NCI-H1694 treated with DMSO at 0.1 percent for 48 hours (cell line): ENCODE results near the gene DOCK4.
A peak's percentile ranks its signal among the peaks of the same experiment; 100 is the strongest.

Source experiments
- DNase-seq: peaks from one replicate; lab custom pipeline; 2025; lab: John Stamatoyannopoulos, UW

The DOCK4 gene

DNA sequence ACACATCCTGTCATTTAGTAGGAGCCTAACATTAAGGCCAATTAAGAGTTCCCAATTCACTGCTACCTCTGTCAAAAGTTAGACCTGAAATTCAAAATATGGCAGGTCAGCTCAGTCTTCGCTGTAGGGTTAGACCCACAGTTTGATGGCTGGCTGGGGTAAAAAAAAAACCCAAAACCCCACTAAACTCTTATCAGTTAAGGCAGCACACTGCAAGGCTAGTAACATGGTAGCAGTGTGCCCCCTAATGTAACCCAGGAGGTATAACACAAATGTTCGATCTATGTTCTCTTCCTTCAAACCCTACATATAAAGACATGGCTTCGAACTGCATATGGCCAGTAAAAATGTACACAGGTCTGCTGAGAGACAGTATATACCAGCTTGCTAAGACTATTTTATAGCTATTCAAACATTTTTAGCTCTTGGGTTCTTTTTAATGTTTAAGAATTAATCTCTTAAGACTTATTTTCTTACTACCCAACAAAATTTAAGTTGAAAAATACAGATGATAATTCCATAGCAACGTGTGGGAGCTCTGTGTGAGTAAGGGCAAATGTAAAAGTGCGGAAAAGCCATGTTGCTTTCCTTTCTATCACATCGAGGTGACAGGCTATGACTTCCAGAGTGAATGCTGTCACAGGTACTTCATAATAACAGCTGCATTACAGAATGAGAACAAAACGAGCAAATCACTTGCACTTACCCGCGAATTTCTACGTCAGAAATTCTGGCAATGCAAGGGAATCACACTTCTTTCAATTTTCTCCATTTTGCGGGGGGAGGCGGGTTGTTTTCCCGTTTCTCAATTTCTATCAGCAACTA lies 475.5 kb downstream of the DOCK4 start:
- peak; percentile 39 for DNase-seq

DNA sequence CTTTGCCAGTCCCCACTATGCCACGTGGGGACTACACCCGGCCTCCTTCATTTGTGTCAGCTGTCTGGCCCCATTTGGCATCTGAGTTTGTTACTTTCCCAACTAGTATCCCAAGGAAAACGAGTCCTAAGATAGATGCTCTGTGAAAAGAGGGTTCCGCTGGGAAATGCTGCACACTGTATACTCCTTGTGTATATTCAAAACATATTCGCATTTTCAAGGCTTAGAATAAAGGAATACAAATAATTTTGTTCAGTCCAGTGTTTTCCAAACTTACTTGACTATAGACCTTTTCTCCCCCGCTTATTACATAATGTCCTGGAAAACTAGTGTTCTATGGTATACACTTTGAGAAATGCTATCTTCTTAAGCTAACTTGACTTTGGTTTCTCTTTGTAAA lies 476.1 kb downstream of the DOCK4 start:
- no peak for DNase-seq

DNA sequence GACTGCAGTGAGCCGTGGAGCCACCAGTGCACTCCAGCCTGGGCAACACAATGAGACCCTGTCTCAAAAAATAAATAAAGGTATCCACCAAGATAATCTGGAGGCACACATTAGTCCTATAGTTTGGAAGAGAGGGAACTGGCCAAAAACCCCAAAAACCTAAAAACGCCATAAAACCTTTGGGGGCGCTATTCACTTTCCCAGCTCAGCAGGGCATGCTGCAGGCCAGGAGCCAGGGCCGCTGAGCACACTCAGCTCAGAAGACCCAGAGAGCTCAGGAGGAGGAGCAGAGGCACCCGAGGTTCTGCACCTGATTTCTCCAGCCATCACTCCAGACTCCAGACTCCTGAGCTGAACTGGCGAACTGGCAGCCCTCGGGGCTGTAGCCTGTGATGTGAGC lies 476.7 kb downstream of the DOCK4 start:
- DNase-seq = no peak

DNA sequence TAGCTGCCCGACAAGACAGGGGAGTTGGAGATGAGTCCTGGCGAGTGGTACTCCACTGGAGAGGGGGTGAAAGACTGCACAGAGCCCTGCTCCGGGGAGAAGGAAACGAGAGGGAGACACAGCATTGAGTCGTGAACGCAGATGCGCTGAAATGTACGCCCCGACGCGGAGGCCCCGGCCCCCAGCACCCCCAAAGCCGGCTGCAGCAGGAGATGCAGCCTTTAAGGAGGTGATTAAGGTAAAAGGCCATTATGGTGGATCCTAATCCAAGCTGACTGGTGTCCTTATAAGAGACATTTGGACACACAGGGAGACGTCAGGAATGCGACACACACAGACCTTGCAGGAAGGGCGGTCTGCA lies 477.6 kb downstream of the DOCK4 start:
- DNase-seq = no peak

DNA sequence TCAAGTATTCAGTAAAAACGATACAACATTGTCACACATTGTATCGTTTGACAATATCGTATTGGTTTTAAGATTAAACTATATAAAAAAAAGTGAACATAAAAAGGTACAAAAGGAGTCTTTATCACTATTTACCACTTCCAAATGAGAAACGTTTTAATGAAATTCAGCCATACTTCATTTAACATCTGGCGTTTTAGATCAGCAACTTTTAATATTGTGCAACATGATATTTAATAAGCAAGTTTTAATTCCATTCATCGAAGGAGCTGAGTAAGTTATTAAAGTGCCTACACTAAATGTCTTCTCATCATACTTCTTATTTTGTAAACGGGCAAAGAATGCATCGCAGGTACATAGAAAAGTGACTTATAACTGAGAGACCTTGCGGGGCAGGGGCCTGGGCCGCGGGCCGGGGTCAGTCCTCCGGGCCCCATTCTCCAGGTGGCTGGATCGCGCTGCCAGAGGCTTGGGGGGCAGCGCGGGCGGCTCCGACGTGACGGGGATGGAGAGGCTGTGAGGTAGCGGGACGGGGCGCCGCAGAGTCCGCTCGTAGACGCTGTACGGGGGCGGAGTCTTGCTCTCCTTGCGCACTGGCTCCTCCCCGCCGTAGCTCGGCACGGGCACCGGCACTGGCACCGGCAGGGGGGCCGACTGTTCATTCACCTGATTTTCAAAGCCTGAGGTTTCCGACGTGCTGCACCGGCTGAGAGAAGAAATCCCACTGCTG lies 478.1 kb downstream of the DOCK4 start:
- DNase-seq = no peak

DNA sequence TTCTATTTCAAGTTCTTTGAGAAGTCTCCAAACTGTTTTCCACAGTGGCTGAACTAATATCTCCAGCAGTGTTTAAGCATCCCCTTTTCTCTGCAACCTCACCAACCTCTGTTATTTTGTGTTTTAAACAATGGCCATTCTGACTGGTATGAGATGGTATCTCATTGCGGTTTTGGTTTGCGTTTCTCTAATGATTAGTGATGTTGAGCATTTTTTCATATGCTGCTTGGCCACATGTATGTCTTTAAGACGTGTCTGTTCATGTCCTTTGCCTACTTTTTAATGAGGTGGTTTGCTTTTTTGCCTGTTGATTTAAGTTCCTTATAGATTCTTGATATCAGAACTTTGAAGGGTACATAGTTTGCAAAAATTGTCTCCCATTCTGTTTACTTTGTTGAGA lies 487.3 kb downstream of the DOCK4 start:
- no peak for DNase-seq

DNA sequence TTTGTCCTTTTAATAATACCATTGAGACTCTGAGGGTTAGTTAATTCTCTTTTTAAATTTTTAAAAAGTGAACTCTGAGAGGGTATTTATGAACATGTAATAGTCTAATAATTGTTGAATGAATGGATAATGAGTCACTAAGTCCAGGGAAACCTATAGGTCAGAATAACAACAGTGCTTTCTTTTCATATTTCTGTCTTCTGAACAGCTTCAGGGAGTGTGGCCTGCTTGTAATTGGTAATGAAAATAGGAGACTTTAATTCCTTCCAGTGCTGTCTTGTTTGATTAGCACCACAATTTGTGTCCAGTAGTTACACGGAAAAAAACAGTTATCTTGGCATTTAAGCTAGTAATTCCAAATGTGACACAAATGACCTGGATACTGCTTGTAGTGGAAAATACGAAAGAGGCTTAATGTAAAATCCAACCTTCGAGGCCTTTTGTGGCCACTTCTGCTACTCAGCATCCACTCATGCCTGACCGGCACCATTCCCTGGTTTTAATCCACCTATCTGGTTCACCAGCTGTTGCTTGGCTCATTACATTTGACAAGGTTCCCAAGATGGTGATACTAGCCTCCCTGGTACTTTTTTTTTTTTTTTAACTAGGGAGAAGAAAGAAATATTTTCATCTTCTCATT lies 494.7 kb downstream of the DOCK4 start:
- DNase-seq = no peak

DNA sequence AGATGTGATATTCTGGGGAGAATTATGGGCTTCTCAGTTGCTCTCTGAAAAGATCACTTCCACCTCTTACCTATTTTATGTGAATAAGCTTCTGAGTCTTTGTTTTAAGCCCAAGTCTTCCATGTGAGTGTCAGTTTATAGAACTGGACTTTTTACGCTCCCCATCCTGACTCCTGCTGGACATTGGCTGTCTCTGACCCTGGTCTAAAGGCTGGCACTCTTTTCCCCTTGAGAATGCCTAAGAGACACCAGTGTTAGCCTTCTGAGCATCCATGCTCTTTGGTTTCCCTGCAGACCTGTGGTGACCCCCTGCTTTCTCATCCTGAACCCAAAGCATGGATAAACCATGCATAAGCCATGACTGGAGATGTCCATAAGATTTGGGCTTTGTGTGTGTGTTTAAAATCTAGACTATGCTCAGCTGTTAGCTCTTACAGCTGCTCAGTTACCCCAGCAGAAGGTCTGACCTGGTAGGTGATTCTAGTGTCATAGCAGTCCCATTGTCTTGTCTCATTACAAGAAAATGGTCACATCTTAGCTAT lies 495.3 kb downstream of the DOCK4 start:
- no peak for DNase-seq

DNA sequence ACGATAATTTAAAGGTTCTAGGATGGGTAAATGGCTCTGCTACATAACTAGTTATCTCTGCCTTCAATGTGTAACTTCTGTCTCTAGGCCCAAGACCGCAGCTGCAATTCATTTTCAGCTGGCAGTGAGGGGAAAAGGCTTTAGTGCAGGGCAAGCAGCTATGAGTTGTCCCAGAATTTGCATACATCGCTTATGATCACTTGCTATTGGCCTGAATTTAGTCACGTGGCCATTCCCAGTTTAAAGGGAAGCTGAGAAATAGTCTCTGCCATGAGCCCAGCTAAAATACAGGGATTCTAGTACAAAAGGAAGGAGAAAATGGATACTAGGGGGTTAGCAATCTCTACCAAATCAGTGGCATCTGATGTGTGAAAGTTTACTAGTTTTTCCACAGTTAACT lies 498.1 kb downstream of the DOCK4 start:
- DNase-seq = no peak

DNA sequence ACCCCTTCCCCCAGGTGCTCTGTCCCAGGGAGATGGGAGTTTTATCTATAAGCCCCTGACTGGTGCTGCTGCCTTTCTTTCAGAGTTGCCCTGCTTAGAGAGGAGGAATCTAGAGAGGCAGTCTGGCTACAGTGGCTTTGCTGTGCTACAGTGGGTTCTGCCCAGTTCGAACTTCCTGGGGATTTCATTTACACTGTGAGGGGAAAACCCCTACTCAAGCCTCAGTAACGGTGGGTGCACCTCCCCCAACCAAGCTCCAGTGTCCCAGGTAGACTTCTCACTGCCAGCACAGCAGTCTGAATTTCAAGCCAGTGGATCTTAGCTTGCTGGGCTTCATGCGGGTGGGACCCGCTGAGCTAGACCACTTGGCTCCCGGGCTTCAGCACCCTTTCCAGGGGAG lies 500.4 kb downstream of the DOCK4 start:
- no peak for DNase-seq

DNA sequence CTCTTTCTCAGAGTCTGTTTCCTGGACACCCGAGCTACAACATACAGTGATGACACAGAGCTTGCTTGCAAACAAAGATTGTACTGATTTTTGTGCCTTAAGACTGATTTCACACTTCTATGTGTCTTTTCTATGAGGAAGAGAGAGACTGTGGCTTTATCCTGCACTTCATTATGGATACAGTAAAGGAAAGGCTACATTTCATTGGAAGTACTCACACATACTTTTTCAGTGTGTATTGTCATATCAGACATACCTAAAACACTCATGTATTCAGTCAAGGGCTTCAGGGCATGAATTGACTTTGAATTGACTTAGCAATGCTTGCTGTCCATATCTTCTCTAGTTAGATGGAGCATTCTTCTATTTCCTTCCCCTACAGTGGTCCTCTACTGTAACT lies 508.4 kb downstream of the DOCK4 start:
- DNase-seq = no peak

DNA sequence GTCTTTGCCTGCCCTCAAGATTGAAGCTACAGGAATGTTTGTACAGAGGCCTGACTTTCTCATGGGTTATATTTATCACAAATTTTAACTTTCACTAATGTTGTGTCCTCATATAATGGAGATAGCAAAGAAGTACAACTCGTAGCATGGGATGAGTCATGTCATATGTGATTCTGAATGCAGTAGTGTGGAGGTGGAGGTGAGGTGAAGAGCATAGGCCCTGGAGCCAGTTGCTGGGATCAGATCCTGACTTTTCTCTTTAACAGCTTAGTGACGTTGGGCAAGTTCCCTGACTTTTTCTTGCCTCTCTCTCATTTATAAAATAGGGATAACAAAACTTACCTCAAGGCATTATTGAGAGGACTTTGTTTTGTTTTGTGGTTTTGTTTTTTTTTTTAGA lies 511.8 kb downstream of the DOCK4 start:
- no peak for DNase-seq

DNA sequence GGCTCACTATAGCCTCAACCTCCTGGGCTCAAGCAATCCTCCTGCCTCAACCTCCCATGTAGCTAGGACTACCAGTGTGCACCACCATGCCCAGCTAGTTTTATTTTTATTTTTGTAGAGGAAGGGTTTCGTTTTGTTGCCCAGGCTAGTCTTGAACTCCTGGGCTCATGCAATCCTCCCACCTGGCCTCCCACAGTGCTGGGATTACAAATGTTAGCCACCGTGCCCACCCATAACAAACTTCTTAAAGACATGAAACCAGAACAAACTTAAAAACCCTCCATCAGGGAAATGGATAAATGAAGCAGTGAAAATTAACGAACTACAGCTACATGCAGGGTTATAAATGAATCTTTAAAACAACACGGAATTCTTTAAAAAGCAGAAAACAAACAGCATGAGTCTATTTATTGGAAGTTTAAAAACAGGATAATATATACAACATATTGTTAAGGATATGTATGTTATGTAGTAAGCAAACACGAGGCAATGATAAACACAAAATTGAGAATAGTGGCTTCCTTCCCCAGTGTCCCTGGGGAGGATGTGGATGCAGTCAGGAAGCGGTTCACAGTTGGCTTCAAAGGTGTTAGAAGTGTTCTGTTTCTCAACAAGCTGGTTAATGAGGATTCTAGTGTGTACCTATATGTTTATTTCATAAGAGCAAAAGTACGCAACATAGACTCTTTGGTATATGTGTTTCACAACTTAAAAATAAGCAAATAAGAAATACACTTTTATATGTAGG lies 515.7 kb downstream of the DOCK4 start:
- DNase-seq = no peak

DNA sequence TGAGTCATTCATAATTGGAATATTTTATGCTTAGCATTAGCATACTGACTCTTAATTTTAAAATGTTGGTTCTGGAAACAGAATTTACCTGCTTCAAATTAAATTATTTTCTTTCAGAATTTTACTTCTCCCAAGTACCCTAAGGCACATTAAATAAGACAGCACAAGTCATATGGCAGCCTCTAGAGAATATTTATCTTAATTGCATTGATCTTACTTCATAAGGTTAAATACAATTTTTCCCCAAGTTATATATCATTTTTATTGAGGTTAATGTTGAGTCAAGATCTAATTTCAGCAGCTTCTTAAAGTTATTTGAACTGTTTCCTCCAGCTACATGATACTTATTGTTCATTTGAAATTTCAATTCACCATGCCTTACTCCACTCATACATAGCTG lies 520.9 kb downstream of the DOCK4 start:
- DNase-seq = no peak

DNA sequence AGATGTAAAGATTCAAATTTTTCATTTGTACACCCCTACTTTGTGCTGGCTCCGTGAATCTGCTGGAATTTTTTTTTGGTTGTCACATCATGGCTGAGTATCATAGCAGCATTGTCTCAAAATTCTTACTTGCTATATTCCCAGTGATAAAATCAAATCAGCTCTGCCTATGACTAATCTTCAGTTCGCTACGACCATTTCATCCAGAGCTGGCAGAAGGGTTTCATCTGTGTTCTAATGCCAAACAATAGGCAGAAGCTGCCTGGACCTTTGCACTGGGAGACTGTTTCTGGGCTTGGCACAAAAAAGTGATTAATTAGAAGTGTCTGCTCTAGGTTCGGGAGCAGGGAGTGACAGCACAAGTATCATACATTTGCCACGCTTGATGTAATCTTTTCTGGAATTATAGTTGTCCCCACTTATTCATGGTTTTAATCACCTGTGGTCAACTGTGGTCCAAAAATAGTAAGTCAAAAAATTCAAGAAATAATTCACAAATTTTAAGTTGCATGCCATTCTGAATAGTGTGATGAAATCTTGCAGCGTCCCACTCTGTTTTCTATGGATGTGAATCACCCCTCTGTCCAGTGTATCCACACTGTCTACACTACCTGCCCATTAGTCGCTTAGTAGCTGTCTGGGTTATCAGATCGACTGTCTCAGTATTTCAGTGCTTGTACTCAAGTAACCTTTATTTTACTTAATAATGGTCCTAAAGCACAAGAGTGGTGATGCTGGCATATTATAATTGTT lies 523.4 kb downstream of the DOCK4 start:
- no peak for DNase-seq

DNA sequence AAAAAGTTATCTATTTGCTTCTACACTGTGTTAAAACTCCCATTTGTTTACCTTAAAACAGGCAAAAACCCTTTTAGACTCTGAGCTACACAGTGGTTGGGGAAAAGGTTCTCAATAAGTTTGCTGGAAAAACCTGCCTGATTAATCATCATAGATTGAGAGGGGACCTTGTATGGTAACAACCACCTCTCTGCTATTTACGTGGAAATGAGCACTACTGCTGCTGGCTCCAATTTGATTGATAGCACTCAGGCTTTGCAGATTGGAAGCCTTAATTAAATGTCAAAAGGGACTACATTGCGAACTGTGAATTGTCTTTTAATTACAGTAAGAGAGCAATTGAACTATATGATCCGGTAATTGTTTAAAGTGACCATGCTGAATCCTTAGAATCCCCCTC lies 525.0 kb downstream of the DOCK4 start:
- no peak for DNase-seq

DNA sequence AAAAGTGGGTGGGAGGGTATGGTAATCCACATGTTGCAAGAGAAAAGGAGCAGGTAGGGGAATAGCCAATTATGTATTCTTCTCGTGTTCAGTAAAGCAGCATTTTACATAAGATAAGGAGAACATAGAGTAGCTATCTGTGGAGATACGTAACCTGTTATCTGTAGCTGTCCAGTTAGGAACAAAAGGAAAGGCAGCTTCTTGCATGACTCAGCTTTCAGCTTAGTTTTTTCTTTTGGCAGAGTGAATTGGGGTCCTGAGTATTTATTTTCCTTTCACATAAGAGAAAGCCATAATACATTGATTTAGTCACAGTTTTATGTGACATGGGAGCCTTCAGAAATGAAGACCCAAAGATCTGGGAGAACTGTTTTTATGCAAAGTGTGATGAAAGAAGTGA lies 527.2 kb downstream of the DOCK4 start:
- no peak for DNase-seq

DNA sequence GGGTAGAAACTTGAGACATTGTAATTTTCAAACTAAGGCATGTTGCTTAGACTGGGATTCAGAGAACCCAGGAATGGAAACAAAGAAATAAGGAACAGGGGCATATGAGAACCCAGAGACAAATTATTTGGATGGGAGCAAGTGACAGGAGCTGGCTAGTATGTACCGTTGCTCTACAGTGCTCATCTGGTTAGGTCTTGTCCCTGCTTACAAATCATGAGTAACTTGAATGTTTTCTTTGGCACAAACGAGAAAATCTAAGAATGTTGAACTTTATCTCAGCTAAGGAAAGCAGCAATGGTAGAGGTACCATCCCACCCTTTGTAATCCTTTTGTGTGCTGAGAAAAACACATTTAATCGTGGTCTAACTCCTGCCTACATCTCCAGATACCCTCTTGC lies 527.9 kb downstream of the DOCK4 start:
- DNase-seq = no peak

DNA sequence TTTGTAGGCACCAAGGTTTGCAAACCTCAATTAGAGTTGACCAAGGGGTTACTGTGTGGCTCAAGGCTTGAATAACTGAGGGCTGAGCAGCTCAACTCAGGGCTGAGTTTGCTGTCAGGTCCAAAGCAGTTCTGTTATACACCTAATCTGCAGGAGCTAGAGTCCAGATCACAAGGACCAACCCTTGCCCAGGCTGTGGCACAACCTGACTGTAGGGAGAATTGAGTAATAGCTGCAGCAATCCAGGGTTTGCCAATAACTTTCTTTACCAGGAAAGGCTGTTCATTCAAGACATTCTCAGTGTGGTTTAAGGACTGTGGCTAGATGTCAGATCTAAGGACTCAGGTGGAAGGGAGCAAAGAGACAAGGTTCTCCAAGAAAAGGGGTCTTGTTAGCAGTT lies 528.4 kb downstream of the DOCK4 start:
- DNase-seq = no peak

DNA sequence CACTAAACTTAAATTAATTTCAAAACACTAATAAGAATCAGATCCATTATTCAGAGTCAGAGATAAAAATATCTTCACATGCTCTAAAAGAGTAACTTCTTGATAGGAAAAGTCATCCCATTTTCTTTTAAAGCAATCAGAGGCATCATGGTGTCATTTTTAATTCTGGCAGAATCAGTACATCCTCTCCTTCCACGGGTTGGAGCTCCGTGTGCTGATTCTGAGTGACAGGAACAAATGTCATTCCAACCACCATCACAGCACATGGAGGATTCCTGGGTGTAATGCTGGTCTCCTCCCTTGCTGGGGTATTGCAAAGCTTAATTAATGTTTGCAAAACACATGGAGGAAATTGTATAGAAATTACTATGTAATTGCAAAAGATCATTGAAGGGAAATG lies 529.4 kb downstream of the DOCK4 start:
- no peak for DNase-seq
